NCI-H460 (cell line): ENCODE results near the gene TPCN2. TPM values are rescaled to one million over a fixed set of nuclear protein-coding genes. Genes with fewer than 3 reads are reported as not detected.

ENCODE experiments used
- DNase-seq: peaks from one replicate; pipeline ENCODE4 v3.0.0-alpha.2; 2016; ENCODE audit warnings: low read depth; ENCODE audit errors: extremely low read depth
- total RNA-seq: library from RNA; depleted of rRNA; stranded (reverse); fragments of >200 nt; shearing (Covaris generic); gene quantifications from 2 replicates; pipeline ENCODE4 v1.2.3, GENCODE V29; 2014

TPCN2 gene
- total RNA-seq, 1 experiment from 2014 or later, result 4.6 TPM

DNA sequence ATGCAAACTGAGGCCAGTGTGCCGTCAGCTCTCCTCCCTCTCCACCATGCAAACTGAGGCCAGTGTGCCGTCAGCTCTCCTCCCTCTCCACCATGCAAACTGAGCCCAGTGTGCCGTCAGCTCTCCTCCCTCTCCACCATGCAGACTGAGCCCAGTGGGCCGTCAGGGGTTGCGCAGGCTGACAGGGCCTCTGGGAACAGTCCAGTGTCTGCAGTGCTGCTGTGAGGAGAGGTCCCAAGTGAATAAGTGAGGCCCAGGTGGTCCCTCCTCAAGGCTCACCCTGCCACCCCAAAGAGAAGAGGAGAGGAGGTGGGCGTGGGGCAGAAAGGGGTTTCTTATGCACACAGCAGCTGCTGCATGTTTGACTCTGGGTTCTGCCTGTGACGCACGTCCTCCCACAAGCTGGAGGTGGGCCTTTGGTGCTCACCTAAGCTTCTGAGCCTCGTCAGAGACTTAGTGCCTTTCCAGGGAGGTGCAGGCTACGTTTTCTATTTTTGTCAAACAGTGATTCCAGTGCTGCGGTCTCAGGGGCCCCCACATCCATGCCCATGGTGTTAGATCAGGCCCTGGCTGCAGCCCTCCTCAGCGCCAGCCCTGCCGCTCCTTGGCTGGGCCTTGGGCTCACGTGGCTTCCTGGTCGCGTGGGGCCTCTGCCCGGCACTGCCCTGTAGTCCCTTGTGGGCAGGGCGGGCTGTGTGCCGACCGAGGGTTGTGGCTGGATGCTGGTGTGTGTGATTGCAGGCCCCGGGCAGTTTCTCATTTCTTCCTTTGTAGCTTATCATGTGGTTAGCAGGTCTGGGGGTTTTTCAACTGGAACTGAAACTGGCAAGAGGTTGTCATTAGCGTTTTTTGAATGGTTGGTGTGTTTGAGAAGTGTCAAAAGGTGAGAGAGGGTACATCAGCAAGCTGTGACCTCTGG, 7.1 kb downstream of the TPCN2 start:
- DNase-seq, result no peak

- no peak for DNase-seq
Observed at GRCh38 chr11:69057236-69057635, 8.5 kb downstream of the TPCN2 start.

- no peak for DNase-seq
Observed at GRCh38 chr11:69057801-69058200, 9.1 kb downstream of the TPCN2 start.

DNA sequence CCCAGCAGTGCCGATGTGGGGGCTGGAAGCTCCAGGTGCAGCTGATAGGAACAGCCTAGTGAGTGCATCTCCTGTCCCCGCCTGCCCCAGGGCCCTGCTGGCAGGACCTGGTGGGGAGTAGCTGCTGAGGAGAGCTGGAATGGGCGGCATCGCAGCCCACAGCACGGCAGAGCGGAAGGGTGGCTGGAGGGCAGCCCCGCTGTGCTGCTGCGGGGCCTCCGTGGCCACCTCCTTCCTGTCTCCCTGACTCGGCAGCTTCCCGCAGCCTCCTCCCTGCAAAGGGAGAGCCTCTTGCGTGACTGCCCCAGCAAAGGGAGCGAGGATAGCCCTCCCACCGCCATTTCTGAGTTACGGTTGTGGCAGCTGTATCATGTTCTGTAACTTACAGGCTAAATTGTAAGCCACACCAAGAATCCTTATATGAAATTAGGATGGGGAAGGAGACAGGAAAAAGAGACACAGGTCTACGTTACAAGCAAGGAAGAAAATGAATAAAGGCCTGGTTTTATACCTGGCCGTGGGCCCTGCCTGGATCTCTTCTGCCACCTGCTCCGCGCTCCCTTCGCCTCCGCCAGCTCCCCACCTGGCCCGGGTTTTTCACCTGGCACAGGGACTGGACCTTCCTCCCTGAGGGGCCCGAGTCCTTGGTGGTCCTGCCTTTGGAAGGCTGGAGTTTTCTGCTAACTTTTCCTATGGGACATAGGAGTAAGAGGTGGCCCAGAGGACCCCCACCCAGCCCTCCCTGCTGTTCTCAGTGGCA, 10.0 kb downstream of the TPCN2 start:
- DNase-seq, result no peak

DNA sequence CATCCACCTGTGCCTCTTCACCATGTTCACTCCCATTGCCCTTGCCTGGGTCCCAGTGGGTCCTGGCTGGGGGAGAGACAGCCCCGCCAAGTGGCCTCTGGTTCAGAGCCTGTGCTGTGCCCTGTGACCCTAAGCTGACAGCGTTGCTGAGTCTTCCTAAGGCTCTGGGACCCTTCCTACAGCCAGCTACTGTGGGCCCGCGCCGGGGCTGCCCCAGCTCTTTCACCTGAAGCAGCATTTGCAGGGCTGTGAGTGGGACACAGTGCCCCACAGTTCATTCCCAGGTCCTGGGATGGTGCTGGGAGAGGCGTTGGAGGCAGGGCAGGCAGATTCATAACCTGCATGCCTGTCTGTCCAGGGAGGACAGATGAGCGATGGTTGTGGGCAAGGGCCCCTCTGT, 10.7 kb downstream of the TPCN2 start:
- DNase-seq, result no peak

GRCh38 chr11:69059985-69060384, 11.3 kb downstream of the TPCN2 start:
- DNase-seq, result no peak

DNA sequence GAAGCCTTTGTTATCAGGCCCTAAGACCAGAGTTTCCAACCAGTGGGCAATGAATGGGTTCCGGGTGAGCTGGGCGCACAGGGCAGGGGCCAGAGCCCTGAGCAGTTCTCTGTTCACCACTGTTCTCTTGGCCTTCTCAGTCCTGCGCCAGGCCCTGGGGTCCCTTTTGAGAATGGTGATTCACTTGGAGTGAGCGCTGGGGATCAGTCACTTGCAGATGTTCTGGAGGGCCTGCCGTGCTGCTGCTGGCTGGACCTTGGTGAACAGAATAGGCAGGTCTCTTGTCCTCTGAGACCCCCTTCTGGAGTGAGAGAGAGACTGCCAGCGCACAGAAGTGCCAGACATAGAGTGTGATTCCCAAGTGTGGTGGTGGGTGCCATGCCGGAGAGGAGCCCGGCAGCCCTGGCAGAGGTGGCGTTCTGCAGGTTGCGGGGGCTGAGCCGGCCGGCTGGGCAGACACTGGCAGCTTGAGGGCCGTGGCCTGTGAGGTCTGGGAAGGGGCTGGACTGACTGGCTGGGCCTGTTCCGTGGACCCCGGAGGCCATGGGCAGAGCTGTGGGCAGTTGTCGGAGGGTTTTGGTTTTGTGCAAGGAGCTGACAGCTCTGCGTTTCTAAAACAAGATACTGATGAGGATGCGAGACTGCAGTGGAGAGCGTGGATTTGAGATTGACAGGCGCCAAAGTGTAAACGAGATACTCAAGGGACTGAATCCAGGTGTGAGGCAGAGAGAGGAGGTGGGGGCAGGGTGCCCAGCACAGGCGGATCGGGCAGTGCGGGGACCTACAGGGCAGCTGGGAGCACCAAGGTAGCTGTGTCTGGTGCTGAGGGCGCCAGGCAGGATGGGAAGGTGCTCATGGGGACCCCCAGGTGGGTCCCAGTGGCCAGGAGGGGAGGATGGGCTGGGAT, 12.3 kb downstream of the TPCN2 start:
- DNase-seq, result no peak

DNA sequence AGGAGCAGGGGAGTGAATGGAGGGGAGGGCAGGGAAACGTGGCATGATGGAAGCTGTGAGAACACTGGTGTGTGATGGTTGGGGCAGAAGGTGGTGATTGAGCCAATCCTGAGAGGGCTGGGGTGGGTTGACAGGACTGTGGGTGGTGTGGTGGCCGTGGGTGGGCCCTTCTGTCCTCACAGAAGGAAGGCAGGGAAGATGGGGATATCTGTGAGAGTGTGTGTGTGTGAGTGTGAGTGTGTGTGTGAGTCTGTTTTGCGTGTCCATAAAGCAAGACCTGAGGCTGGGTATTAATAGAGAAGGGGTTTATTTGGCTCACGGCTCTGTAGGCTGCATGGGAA, 13.0 kb downstream of the TPCN2 start:
- no peak for DNase-seq

DNA sequence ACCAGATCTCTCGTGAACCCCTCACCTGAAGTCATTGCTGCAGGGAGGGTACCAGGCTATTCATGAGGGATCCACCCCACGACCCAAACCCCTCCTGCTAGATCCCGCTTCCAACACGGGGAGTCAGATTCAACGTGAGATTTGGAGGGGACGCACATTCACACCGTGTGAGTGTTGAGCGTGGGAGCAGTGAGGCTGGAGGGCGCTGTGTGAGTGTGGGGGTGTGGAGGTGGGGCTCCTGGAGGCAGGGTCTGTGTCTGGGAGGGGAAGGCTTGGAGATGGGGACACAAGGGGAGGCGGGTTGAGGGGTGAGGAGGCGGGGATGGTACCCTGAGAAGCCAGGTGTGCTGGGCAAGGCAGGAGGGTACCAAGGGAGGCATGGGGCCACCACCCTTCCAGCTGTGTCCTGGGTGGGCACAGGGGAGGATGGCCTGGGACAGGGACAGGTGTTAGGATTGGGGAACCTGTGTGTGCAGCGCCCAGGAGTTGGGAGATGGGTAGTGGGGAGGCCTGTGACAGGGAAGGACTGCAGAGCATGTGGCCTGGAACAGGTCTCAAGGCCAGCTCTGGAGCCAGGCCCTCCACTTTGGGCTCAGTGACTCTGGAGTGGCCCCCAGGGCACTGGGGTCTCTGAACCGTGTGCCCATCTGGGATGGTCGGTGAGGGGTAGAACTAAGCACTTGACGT, 13.6 kb downstream of the TPCN2 start:
- DNase-seq, result no peak

DNA sequence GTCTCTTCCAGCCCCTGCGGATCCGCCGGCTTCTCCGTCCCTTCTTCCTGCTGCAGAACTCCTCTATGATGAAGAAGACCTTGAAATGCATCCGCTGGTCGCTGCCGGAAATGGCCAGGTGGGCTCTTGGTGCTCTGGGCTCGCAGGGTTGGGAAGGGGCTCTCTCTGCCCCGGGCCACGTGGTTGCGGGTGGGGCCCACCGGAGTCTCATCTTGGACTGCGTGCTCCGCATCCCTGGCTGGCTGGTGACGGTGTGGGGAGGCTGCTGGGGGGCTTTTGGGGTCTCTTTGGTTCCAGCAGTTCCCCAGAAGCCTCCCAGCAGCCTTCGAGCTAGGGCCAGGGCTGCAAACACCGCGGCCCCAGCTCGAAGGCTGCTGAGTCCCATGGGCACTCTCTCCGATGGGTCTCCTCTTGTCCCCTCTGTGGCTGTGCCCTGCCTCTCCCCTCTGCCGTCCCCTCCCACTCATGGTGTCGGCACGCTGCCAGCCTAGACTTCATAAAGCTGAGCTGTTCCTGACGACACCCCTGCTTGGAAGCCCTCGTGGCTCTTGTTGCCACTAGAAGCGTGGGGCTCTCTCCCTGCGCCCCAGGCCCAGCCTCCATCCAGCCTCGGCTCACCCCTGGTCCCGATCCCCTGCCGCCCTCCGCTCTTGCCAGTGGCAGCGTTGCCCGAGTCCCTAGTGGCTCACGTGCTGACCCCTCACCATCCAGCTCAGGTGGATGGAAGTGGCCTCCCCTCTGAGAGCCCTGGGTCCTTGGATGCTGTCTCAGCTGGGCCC, 14.3 kb downstream of the TPCN2 start:
- no peak for DNase-seq

GRCh38 chr11:69063652-69064260, 15.0 kb downstream of the TPCN2 start:
- no peak for DNase-seq

- DNase-seq, result no peak
Observed at GRCh38 chr11:69064394-69064957, 15.7 kb downstream of the TPCN2 start.

GRCh38 chr11:69065147-69065710, 16.5 kb downstream of the TPCN2 start:
- no peak for DNase-seq

DNA sequence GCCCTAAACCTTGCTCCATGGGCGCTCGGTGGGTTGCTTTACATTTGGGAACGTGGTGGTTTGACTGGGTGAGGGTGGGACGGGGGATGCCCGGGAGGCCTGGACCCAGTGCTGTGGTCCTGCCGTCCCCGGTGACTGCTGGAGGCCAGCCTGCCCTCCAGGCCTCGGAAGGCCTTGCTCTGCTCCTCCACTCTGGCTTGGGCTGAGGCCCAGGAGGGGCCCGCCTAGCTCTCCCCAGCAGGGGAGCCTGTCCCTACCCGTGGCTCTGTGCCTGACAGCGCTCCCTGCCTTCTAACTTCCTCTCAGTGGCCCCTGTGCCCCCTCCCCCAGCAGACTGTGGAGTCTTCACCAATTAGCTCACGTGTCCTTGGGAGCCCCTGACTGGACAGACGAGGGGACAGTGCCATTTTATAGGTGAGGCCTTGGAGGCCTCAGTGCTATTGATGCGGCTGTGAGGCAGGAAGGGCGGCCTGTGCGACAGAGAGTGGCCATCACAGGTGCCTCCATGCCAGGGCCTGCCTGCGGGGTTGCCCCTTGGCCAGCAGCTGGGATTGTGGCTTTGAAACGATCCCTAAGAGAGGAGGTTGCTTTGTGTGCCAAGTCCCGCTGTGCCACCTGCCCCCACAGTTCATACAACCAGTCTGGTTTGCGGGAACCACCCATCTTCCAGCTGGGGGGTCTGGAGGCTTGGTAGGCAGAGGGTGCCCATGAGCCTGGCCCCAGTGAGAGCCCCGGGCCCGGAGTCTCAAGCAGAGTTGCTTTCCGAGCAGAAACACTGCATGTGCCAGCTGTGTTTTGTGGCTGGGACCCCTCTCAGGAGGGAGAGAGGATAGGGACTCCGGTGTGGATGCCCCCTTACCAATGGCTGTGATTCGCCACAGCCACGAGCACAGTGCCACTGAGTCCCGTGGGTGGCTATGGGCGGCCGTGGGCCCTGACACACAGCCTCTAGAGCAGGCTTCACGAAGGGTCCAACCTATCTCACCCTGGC, 17.7 kb downstream of the TPCN2 start:
- DNase-seq, result no peak

DNA sequence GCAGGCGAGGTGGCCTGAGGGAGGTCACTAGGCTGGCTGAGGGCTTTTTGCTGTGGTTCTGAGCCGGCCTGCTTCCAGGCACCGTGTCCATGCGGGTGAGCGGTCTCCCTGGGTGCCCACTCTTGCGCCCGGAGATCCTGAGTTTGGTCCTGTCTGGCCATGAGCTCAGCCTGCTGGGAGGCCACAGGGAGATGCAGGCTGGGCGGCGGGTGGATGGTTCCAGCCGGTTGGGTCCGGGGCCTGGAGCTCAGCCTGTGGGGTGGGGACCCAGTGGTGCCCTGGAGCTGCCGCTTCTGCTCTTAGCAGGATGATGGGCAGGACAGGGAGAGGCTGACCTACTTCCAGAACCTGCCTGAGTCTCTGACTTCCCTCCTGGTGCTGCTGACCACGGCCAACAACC, 18.5 kb downstream of the TPCN2 start:
- no peak for DNase-seq

- no peak for DNase-seq
Observed at GRCh38 chr11:69071086-69071800, 22.5 kb downstream of the TPCN2 start.

DNA sequence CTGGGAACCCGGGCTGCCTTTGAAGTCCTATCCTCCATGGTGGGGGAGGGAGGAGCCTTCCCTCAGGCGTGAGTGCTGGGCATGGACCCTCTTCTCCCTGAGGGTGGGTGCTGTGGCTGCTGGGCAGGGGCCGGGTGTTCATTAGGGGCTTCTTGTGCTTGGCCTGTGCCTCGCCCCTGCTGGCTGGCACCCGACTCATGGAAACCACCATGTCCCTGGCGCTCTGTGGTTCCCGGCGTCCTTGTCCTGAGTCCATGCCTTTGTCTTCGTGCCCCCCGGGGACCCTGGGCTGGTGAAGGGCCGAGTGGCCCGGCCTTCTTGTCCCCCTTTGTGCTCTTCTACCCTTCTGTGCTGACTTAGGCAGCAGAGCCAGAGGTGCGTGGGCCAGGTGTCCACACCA, 23.2 kb downstream of the TPCN2 start:
- DNase-seq, result no peak
